ENCODE results near the gene NRIP3.

GRCh38 chr11:8937659-8938058, 66.1 kb downstream of the NRIP3 start:
- TF ChIP-seq POLR2AphosphoS5 (IDR thresholded peaks at IDR 0.05; ENCODE audit: insufficient read depth, low read depth, low read length) (no peak), CTCF (IDR thresholded peaks at IDR 0.05; ENCODE audit: extremely low read depth in 1 of 2, insufficient read depth in 1 of 2, low read depth in 1 of 2, low read length in 2 of 2) (no peak)

Measured in endothelial cell of umbilical vein (primary cell).